HepG2 (cell line): ENCODE data around the gene HLA-DQB2. TPM values are rescaled to one million over a fixed set of nuclear protein-coding genes. Genes with fewer than 3 reads are reported as not detected.

Experiments used
- ATAC-seq: fragments of 200-7000 bp; cut with Tn5 transposase; 3 replicates; pipeline ENCODE4 v1.9.1; 2020; ENCODE audit warnings: mild to moderate bottlenecking, moderate library complexity
- BruUV-seq: library from RNA; stranded (reverse); fragments of 400-500 nt; replicated peaks from 2 replicates; lab custom pipeline; 2021; lab: Mats Ljungman, UMichigan
- CTCF ChIA-PET: fragments of 300-600 bp; formaldehyde crosslinking; extraction: SDS; loops from one replicate; lab custom pipeline; 2021; ENCODE audit warnings: low total read pairs, inconsistent platforms, low intra/inter-chr PET ratio; lab: Yijun Ruan, JAX
- POLR2A ChIA-PET: fragments of 350-600 bp; sonication (Branson Sonifier 250); formaldehyde crosslinking; loops from one replicate; lab custom pipeline; 2020; ENCODE audit warnings: antibody characterized with exemption, inconsistent platforms; lab: Yijun Ruan, JAX
- DNase-seq: peaks from one replicate; pipeline ENCODE4 v3.0.0-alpha.2; 2015; ENCODE audit warnings: low spot score
- FAIRE-seq: peaks from 3 replicates; lab custom pipeline; 2011; peaks lifted over from hg19 to GRCh38; lab: Jason Lieb, UNC
- H2AFZ ChIP-seq: one replicate; pipeline ENCODE4 v1.6.1; 2011; ENCODE audit warnings: low read length, inconsistent platforms
- H3K27ac ChIP-seq: fragments of 300-600 bp; 3 replicates; pipeline ENCODE4 v1.8.0; 2011; ENCODE audit warnings: mixed run types, mild to moderate bottlenecking, mixed read lengths, low read length, inconsistent platforms; ENCODE audit not compliant: insufficient read depth; ENCODE audit errors: extremely low read length
- H3K27me3 ChIP-seq, 2 experiments: fragments of 200-600 bp in 1 of 2; 2 replicates in 1 of 2; 3 replicates in 1 of 2; pipeline versions ENCODE4 v1.6.0 to v1.8.0; 2011; ENCODE audit warnings: low read length in 2 of 2, mild to moderate bottlenecking in 2 of 2, moderate library complexity in 2 of 2, inconsistent platforms in 1 of 2; ENCODE audit not compliant: insufficient read depth in 2 of 2, control insufficient read depth in 1 of 2
- H3K36me3 ChIP-seq, 2 experiments: fragments of 200-600 bp in 1 of 2; replicated peaks in 1 of 2; 2 replicates in 1 of 2; 3 replicates in 1 of 2; pipeline versions ENCODE4 v1.5.1 to v1.8.0; 2011; ENCODE audit warnings: low read length in 2 of 2, inconsistent platforms in 1 of 2; ENCODE audit not compliant: insufficient read depth in 2 of 2, control insufficient read depth in 1 of 2
- H3K4me1 ChIP-seq: 2 replicates; pipeline ENCODE4 v1.5.1; 2012; ENCODE audit warnings: low read length, inconsistent platforms; ENCODE audit not compliant: insufficient read depth
- H3K4me2 ChIP-seq: 2 replicates; pipeline ENCODE4 v1.6.0; 2011; ENCODE audit warnings: low read depth, low read length, inconsistent platforms
- H3K4me3 ChIP-seq, 3 experiments: fragments of 200-600 bp in 1 of 3; sonication (generic), shearing (Covaris generic) in 1 of 3; replicated peaks in 1 of 3; 2 replicates each; pipeline ENCODE4 v1.5.1; 2011 to 2016; ENCODE audit warnings: low read length in 3 of 3, inconsistent platforms in 2 of 3, low read depth in 2 of 3, mild to moderate bottlenecking in 2 of 3, control low read depth in 1 of 3, mixed read lengths in 1 of 3; ENCODE audit not compliant: insufficient read depth in 1 of 3
- H3K79me2 ChIP-seq: one replicate; pipeline ENCODE4 v1.6.1; 2011; ENCODE audit warnings: low read length, inconsistent platforms; ENCODE audit not compliant: insufficient read depth
- H3K9ac ChIP-seq: 2 replicates; pipeline ENCODE4 v1.6.0; 2011; ENCODE audit warnings: mild to moderate bottlenecking, low read depth, low read length, inconsistent platforms; ENCODE audit not compliant: insufficient read depth
- H3K9me3 ChIP-seq: 2 replicates; pipeline ENCODE4 v1.5.1; 2012; ENCODE audit warnings: mild to moderate bottlenecking, low read length
- H4K20me1 ChIP-seq: 2 replicates; pipeline ENCODE4 v1.6.0; 2011; ENCODE audit warnings: inconsistent platforms, mild to moderate bottlenecking, low read length, moderate library complexity; ENCODE audit not compliant: insufficient read depth
- AHR ChIP-seq: IDR thresholded peaks from 2 replicates; pipeline ENCODE4 v1.6.1; 2018; ENCODE audit warnings: missing genetic modification reagents, missing compliant biosample characterization
- BRD4 ChIP-seq: sonication (generic); formaldehyde crosslinking; IDR thresholded peaks from 2 replicates; pipeline ENCODE4 v1.4.0; 2020; ENCODE audit warnings: missing genetic modification reagents
- ELF3 ChIP-seq: IDR thresholded peaks from 2 replicates; pipeline ENCODE4 v1.6.1; 2016; ENCODE audit warnings: missing genetic modification reagents, missing compliant biosample characterization
- HNF4A ChIP-seq: sonication (generic); formaldehyde crosslinking; IDR thresholded peaks from 2 replicates; pipeline ENCODE4 v1.4.0; 2020; ENCODE audit warnings: missing genetic modification reagents
- HNRNPH1 ChIP-seq: fragments of 200-400 bp; formaldehyde crosslinking; optimal IDR thresholded peaks from 2 replicates; pipeline ENCODE3; 2017; ENCODE audit warnings: mild to moderate bottlenecking, low read depth, low read length
- PAF1 ChIP-seq: IDR thresholded peaks from 2 replicates; pipeline ENCODE4 v1.6.1; 2016; ENCODE audit warnings: missing genetic modification reagents, missing compliant biosample characterization
- PCBP1 ChIP-seq: fragments of 200-400 bp; formaldehyde crosslinking; IDR thresholded peaks from 2 replicates; pipeline ENCODE4 v1.6.1; 2017; ENCODE audit warnings: mild to moderate bottlenecking, low read depth, low read length, borderline replicate concordance
- SMARCC2 ChIP-seq: fragments of 450-650 bp; IDR thresholded peaks from 2 replicates; pipeline ENCODE4 v1.6.1; 2017; ENCODE audit warnings: antibody characterized with exemption, mild to moderate bottlenecking
- ZFP82 ChIP-seq: sonication (generic); formaldehyde crosslinking; IDR thresholded peaks from 2 replicates; pipeline ENCODE4 v1.5.1; 2020; ENCODE audit warnings: mild to moderate bottlenecking, missing genetic modification reagents, borderline replicate concordance
- ZIK1 ChIP-seq: sonication (generic); formaldehyde crosslinking; IDR thresholded peaks from 2 replicates; pipeline ENCODE4 v1.5.0; 2020; ENCODE audit warnings: mild to moderate bottlenecking, low read depth, missing genetic modification reagents, borderline replicate concordance
- ZNF20 ChIP-seq: sonication (generic); formaldehyde crosslinking; IDR thresholded peaks from 2 replicates; pipeline ENCODE4 v1.4.0; 2020; ENCODE audit warnings: mild to moderate bottlenecking, moderate library complexity, missing genetic modification reagents
- ZNF496 ChIP-seq: sonication (generic); formaldehyde crosslinking; IDR thresholded peaks from 2 replicates; pipeline ENCODE4 v1.8.1; 2023; ENCODE audit warnings: mild to moderate bottlenecking, moderate library complexity, missing genetic modification reagents; ENCODE audit not compliant: insufficient replicate concordance
- ZNF780A ChIP-seq: sonication (generic); formaldehyde crosslinking; IDR thresholded peaks from 2 replicates; pipeline ENCODE4 v1.8.0; 2022; ENCODE audit warnings: mild to moderate bottlenecking, missing genetic modification reagents, moderate library complexity
- ZSCAN12 ChIP-seq: sonication (generic); formaldehyde crosslinking; IDR thresholded peaks from 2 replicates; pipeline ENCODE4 v1.9.0; 2021; ENCODE audit warnings: mild to moderate bottlenecking, missing genetic modification reagents
- WGBS: methylation state at CpG from one replicate; pipeline ENCODE4 v1.1.6; 2017; ENCODE audit warnings: low lambda C conversion rate; 5-methylcytosine and 5-hydroxymethylcytosine counted together
- in situ Hi-C: cut with HindIII; loops from 2 replicates; pipeline ENCODE4 v1.10.0; 2017; ENCODE audit warnings: low pct_unique_long_range_greater_than_20kb; ENCODE audit not compliant: extremely low pct_ligation_motif_present
- intact Hi-C: fragments of 100-400 bp; cut with micrococcal nuclease; formaldehyde crosslinking; loops from one replicate; pipeline ENCODE4 v1.10.0; 2022; ENCODE audit not compliant: unreplicated experiment
- polyA plus RNA-seq, 8 experiments: library from polyadenylated mRNA; depleted of rRNA in 3 of 8; stranded (reverse) in 7 of 8; unstranded in 1 of 8; fragments of >200 nt; fragmentation: Illumina TruSeq in 4 of 8; extraction: Trizol in 4 of 8; gene quantifications; 2 replicates each; pipeline versions ENCODE4 v1.2.1 to v1.2.3, GENCODE V29; 2011 to 2016; ENCODE audit warnings: low read depth in 4 of 8, missing spikeins in 1 of 8, mixed read lengths in 1 of 8; ENCODE audit not compliant: insufficient read depth in 1 of 8
- total RNA-seq, 5 experiments: library from RNA; depleted of rRNA; stranded (reverse); fragments of >200 nt; fragmentation: Illumina TruSeq; extraction: Trizol; gene quantifications; 2 replicates each; pipeline ENCODE4 v1.2.3, GENCODE V29; 2016; ENCODE audit warnings: low read depth in 1 of 5
- TF ChIP-seq, protein P1 (sequence below): sonication (generic); IDR thresholded peaks from 2 replicates; pipeline ENCODE4 v1.6.1; 2016; ENCODE audit warnings: low read depth, borderline replicate concordance
- TF ChIP-seq, protein P2 (sequence below): sonication (generic); formaldehyde crosslinking; IDR thresholded peaks from 2 replicates; pipeline ENCODE4 v1.8.1; 2023; ENCODE audit warnings: mild to moderate bottlenecking, inconsistent platforms, moderate library complexity, missing genetic modification reagents, borderline replicate concordance

The HLA-DQB2 gene
- total and polyA plus RNA-seq, 2 of the 13 experiments (the other 11 are each of a cell fraction or from before 2014, with no cell fraction given): not detected

DNA sequence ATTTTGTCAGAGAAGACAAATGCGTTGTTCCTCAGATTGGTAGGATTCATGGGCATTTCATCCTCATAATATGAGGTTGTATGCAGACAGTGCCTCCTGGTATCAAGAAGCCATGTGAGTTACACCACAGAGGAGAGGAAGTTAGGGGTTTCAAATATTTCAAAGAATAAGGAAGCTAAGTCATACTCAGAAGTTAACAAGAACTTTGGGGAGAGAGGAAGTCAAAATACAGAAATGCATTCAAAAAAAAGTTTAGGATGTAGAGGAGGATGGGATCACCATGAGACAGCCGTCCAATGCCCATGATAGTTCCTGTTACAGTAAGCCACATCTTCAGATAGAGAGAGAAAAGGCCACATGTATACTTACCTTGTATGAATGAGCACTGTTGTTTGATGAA lies 31.2 kb upstream of the HLA-DQB2 start:
- no peak for TF ChIP-seq ZIK1 (CRISPR knock-in tag)
- TF ChIP-seq ZFP82: no peak
- no peak for TF ChIP-seq HNRNPH1
- TF ChIP-seq, protein P1, sequence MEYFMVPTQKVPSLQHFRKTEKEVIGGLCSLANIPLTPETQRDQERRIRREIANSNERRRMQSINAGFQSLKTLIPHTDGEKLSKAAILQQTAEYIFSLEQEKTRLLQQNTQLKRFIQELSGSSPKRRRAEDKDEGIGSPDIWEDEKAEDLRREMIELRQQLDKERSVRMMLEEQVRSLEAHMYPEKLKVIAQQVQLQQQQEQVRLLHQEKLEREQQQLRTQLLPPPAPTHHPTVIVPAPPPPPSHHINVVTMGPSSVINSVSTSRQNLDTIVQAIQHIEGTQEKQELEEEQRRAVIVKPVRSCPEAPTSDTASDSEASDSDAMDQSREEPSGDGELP: no peak
- TF ChIP-seq HNF4A: no peak
- TF ChIP-seq AHR (CRISPR knock-in tag): no peak
- no peak for TF ChIP-seq ELF3 (CRISPR knock-in tag)
- TF ChIP-seq ZNF780A (CRISPR knock-in tag): no peak
- no peak for TF ChIP-seq ZNF496
- TF ChIP-seq PCBP1: no peak
- no peak for TF ChIP-seq BRD4 (CRISPR knock-in tag)
- TF ChIP-seq ZSCAN12 (CRISPR knock-in tag): no peak
- no peak for TF ChIP-seq SMARCC2
- no peak for TF ChIP-seq ZNF20 (CRISPR knock-in tag)
- TF ChIP-seq, protein P2, sequence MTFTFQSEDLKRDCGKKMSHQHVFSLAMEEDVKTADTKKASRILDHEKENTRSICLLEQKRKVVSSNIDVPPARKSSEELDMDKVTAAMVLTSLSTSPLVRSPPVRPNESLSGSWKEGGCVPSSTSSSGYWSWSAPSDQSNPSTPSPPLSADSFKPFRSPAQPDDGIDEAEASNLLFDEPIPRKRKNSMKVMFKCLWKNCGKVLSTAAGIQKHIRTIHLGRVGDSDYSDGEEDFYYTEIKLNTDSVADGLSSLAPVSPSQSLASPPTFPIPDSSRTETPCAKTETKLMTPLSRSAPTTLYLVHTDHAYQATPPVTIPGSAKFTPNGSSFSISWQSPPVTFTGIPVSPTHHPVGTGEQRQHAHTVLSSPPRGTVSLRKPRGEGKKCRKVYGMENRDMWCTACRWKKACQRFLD (CRISPR knock-in tag): no peak
- TF ChIP-seq PAF1 (CRISPR knock-in tag): no peak

More for the DNA sequence above, 31.2 kb upstream of the HLA-DQB2 start:
- H3K27ac ChIP-seq: no peak overlapping the region
- 2% methylated on average over 2 of the region's 2 CpGs for WGBS
- ATAC-seq (no peak), DNase-seq (no peak), FAIRE-seq (no peak)
- H3K4me2 ChIP-seq: no peak overlapping the region
- no peaks in the 10 kb centered on the region for H4K20me1 ChIP-seq
- no peaks in the 10 kb centered on the region for H3K79me2 ChIP-seq
- intact Hi-C loops (loop anchor here (10.0 kb wide), 1 partner anchor 550 kb away; no protein-coding TSS in a partner anchor), in situ Hi-C loops (loop anchor here (10.0 to 25.0 kb wide), 2 partner anchors 550 to 707 kb away; no protein-coding TSS in a partner anchor)
- ChIA-PET CTCF (no interaction called here), POLR2A (no interaction called here)
- H3K9me3 ChIP-seq: no peaks in the 10 kb centered on the region
- no peak overlapping the region for H2AFZ ChIP-seq
- peaks cover 0 to 49% of the 10 kb centered on the region in 2 experiments; a peak in 4 of 5 replicates for H3K27me3 ChIP-seq
- H3K4me1 ChIP-seq: peaks cover 22% of the 10 kb centered on the region
- no TSS peak for BruUV-seq
- H3K36me3 ChIP-seq: no peaks in the 10 kb centered on the region
- no peak overlapping the region for H3K9ac ChIP-seq
- H3K4me3 ChIP-seq: no peak overlapping the region
